NCI-H2107 (cell line): Measurements from ENCODE around the gene WDR31.

ENCODE experiments used
- DNase-seq: peaks from one replicate; lab custom pipeline; 2025; lab: John Stamatoyannopoulos, UW

The WDR31 gene

GRCh38 chr9:113331780-113332179, 8.3 kb downstream of the WDR31 start:
- DNase-seq, result no peak

DNA sequence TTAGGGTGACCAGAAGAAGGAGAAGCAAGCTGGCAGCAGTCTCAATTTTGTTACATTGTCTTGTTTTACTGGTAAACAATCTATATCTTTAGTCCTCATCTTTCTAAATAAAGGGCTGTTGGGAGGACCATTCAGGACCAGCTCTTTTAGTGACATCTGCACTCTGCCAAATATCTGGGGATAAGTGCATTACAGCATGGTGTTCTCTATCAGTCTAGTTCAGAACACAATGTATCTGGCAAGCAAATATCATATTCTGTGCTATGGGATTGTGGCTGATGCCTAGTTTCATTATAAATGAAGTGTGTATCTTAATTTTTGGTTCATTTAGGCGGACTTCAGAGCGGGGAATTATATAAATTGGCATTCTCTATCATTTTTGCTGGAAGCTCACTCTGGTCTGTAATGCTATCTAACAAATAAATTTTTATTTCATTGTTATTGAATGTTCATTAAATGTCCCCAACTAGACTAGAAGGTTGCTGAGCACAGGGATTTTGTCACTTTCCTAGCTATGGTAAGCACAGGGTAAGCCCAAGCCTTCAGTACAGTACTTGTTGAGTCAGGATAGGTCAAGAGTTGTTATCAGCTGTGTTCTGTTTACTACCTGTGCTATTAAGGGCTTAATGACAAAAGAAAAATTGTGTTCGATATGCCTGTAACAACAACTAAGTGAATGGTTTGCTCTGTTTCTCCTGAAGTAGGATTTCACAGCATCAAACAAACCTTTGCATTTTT, 11.9 kb downstream of the WDR31 start:
- DNase-seq, result no peak

DNA sequence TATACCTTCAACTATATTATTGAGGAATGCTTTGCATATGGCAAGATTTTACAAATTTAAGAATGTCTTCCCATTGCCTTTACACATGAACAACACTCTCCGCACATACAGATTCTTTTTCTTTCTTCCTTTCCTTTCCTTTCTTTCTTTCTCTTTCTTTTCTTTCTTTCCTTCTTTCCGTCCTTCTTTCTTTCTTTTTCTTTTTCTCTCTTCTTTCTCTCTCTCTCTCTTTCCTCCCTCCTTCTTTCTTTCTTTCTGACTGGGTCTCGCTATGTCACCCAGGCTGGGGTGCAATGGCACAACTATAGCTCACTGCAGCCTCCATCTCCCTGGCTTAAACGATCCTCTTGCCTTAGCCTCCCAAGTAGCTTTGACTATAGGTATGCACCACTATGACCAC, 13.8 kb downstream of the WDR31 start:
- no peak for DNase-seq

DNA sequence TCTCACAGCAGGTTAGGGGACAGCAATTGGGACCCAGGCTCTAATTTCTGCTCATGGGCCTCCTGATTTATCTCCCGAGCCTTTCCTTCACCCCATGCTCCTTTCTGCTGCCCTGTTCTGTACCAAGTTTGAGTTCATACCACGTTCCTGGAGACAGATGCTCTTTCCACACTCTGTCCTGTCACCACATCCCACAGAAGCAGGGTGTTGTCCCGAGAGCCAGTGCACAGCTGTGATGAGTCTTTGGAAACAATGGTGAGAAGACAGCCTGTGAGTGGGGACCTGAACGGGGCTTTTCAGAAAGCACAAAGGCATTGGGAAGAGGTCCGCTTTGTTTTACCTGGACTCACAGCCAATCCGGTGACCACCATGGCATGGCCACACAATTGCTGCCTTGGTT, 17.4 kb downstream of the WDR31 start:
- DNase-seq, result no peak

DNA sequence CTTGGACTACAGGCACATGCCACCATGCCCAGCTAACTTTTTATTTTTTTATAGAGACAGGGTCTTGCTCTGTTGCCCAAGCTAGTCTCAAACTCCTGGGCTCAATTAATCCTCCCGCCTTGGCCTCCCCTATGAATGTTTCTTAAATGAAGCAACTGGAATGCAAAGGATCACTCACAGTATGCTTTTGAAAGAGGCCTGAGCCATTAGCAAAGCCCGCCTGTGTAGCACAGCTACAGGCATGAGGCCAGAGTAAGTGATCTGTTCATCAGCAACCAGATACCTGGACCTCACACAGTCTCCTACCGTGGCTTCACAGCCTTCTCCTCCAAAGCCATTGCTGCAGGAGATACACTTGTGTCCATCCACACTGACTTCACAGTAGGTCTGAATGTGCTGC, 20.0 kb downstream of the WDR31 start:
- DNase-seq, result no peak

DNA sequence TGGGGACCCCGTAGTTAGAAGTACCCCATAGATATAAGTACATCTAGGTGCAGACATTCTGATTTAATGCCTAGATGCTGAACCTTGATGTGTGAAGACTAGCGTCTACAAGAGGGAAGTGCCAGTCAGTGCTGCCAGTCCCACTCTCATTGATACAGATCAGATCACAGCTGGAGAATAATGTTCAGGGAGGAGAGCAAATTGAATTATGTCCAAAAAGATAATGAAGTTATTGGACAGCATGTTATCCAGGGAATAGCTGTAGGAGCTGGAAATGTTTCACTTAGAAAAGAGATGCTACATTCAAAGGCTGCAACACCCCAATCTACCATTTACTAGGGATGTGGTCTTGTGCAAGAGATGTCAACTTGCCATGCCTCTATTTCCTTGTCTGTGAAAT, 21.0 kb downstream of the WDR31 start:
- DNase-seq, result no peak

- no peak for DNase-seq
Observed at GRCh38 chr9:113317777-113318176, 22.3 kb downstream of the WDR31 start.

DNA sequence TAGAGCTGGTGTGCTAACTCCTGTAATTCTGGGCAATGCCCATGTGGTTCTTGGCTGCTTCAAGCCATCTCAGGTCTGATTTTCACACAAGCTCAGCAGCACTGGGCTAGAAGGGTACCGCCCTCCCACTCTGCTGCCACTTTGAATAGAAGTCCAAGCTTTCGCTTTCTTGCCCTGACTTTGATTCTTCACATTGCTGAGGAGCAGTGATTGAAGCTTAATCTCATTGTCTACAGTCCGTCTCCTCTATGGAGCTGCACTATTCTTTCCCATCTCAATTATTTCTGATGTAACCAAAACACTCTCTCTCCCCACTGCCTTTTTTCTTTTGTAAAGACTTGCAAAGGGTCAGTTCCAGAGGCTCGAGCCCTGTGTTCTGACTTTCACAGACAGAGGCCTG, 24.0 kb downstream of the WDR31 start:
- no peak for DNase-seq

DNA sequence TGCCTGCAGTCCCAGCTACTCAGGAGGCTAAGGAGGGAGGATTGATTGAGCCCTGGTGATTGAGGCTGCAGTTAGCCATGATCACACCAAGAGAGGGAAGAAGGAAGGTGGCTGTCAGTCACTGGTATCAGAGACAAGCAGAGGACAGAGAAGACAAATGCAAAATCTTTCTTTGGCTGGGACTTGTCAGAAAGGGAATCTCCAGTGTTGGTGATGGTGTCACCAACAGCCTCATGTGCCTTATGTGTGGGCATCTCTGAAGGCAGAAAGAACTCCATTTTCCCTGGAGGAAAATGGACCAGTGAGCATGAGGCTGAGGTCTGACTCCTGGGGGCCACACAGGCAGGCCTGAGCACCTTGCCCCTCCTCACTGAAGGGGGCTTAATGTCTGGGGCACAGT, 24.8 kb downstream of the WDR31 start:
- no peak for DNase-seq

DNA sequence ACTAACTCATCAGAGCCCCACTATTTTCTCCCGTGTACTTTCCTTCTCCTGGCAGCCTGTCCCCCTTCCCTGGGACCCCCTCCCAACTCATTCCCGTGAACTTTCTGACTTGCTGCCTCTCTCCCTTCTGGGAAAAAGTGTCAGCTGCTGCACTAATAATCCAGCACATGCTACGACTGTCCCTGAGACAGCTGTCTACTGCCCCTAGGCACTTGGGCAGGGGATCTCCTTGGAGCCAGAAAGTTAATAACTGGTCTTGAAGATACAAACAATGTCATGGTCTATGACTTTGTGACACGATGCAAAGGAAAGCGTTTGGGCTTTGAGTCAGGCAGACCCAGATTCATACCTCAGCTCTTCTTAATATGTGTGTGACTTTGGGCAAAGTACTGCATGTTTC, 26.8 kb downstream of the WDR31 start:
- no peak for DNase-seq

- DNase-seq, result no peak
Observed at GRCh38 chr9:113311961-113312360, 28.1 kb downstream of the WDR31 start.

GRCh38 chr9:113310538-113310937, 29.5 kb downstream of the WDR31 start:
- no peak for DNase-seq

GRCh38 chr9:113309204-113309813, 30.8 kb downstream of the WDR31 start:
- no peak for DNase-seq

DNA sequence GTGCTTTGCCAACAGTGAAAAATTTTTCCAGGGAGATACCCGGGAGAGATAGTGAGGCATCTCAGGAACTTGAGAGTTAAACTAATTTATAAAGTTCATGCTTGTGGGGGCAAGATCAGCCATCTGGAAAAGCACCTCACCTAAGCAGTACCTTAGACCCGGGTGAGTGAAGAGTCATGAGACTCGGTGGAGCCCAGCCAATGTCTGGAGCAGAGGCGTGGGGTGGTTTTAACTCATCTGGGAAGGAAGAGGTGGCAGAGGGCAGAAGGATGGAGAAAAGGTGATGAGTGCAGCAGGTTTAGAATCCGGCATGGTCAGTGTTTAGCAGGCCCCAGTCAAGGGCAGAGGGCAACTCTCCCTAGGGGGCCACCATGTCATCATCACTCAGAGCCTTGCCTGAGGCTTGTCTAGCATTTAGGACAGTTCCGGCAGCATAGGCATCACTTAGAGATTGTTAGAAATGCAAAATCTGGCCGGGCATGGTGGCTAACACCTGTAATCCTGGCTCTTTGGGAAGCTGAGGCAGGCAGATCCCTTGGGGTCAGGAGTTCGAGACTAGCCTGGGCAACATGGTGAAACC, 32.6 kb downstream of the WDR31 start:
- DNase-seq, result no peak

DNA sequence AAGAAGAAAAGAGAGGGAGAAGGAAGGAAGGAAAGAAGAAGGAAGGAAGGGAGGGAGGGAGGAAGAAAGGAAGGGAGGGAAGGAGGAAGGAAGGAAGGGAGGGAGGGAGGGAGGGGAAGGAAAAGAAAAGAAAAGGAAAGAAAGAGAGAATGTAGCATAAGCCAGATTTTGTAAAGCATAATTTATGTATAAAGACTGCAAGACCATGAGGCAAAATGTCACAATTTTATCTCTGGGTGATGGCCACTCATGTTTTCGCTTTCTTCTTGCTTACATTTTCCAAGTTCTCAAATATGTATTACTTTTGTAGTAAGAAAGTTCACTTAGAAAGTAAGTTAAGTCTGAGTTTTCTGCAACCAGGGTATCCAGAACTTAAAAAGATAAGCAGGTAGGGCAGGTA, 33.5 kb downstream of the WDR31 start:
- DNase-seq, result no peak

GRCh38 chr9:113302792-113303418, 37.2 kb downstream of the WDR31 start, which contains the start of gene RNF183:
RNF183 (minus strand) TSS chr9:113303376; CDS start chr9:113298184, 5,192 bp downstream.
- DNase-seq, result no peak

DNA sequence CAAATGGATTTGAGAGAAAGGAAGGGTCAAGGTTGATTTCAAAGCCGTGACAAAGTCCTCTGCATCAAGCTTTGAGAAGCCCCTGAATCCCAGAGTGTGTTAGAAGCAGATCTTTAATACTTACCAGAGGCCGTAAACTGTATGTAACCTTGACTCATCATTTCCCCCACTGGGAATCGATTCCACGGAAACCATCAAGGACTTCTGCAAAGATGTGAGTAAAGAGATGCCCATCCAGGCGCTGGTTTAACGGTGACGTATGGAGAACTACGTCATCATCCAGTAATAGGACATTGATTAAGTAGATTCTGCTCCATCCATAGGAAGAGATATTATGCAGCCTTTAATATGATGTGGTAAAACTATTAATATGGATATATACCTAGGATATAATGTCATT, 38.5 kb downstream of the WDR31 start:
- DNase-seq, result no peak

- peak; percentile 39 for DNase-seq
Observed at GRCh38 chr9:113299800-113300292, 40.2 kb downstream of the WDR31 start.

DNA sequence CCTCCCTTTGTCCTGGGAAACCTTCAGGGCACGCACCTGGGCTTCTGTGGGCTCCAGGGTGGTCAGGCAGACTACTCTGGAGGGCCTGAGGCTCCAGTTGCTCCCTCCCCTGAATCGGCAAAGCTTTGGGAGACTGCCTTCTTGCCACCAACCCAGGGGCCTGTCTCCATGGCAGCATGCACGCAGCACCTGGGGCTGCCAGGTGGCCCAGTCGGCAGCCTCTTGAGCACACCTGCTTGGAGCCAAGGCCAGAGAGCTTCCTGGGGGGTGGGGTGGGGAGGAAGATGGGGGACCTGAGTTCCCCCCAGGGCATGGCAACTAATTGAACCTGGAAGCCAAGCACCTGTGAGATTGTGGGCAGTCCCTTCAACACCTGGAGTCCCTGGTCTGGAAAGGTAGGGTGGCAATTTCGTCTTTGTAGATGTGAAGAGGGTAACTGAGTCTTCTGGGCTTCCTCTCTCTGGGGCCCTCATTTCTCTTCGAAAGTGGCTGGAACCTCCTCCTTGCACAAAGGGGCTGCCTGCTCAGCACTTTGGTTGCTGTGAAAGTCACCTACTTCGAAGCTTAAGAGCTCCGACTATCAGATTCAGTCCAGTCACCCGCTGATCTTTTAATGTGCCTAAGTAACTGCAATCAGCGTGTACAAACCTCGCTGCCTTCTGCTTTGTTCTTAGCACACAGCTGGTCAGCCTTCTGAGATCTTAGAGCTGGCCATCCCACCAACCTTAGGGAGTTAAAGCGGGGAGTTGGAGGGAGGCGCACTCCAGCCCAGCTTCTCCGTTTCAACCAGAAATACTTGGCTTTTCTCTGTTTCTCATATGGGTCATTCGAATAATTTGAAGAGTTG, 40.9 kb downstream of the WDR31 start:
- peak; percentile 83 for DNase-seq

GRCh38 chr9:113298311-113298710, 41.8 kb downstream of the WDR31 start:
- DNase-seq, result no peak

DNA sequence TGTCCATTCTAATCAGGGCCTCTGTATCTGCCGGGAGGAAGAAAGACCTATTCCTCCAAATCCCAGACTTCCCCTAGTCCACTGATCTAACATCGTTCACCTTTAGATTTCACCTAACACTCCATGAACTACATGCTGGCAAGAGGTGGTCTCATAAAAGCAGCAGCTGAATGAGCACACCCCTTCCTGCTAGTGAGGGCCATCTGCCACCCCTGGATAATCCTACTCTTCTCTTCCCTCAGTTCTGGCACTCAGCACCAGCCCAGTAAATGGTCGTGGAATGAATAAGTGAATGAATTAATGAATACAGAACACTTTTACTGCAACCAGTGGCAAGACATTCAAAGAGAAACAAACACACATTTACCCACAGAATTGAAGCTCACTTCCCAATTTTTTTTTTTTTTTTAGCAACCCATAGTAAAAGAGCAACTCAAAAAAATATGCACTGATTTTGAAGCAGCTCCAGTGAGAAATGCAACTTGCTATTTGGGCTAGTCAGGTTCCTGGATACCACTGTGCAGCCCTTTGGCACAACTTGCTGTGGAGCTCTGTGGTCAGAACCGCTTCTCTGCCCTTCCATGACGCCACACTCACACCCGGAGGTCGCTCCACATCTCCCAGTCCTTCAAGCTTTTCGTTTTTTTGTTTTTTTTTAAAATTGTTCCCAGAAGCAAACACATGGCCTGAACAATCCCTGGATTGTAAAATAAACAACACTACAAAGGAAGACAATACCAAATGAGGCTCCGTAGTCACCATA, 43.1 kb downstream of the WDR31 start:
- no peak for DNase-seq
